ENCODE measurements around the gene RNU11. TPM values are rescaled to one million over a fixed set of nuclear protein-coding genes. Genes with fewer than 3 reads are reported as not detected.

Gene RNU11
- total RNA-seq, 1 experiment from 2014 or later: not detected

DNA sequence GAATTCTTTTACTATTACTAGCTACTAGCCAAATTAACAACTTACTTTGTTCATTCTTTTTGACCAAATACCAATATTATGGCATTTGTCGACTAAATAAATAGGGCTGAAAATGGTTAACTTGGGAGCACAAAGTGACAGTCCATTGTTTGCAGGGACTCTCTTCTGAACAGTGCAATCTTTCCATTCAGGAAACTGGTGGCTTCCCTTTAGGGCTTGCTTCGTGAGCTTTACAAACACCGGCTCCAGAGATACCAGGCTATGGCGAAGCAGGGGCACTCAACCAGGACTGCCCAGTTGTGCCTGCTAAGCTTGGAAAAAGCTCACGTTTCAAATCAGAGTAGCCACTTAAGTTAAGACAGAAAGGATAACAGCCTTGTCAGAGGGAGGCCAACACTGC is 44.0 kb upstream of the RNU11 start:
- Histone ChIP-seq H3K4me3 (ENCODE audit: low read depth, low read length, poor library complexity, severe bottlenecking) (no peak overlapping the region), H3K9me3 (ENCODE audit: low read depth, low read length, poor library complexity, severe bottlenecking) (no peaks in the 10 kb centered on the region), H3K4me1 (ENCODE audit: insufficient read depth, low read length, poor library complexity, severe bottlenecking) (peaks cover 6% of the 10 kb centered on the region), H3K27ac (ENCODE audit: low read depth, low read length, poor library complexity, severe bottlenecking) (no peak overlapping the region), H3K36me3 (ENCODE audit: insufficient read depth, low read length, poor library complexity, severe bottlenecking) (no peaks in the 10 kb centered on the region), H3K27me3 (replicated peaks; ENCODE audit: insufficient read depth, low read depth, low read length, poor library complexity) (no peaks in the 10 kb centered on the region)
- intact Hi-C loops (cut with micrococcal nuclease; ENCODE audit: unreplicated experiment): loop anchor here (5.0 kb wide), 1 partner anchor 192 kb away; no protein-coding TSS in a partner anchor
- no TSS peak for BruUV-seq (replicated peaks)
- no peak for TF ChIP-seq EZH2 (IDR thresholded peaks at IDR 0.05; ENCODE audit: borderline replicate concordance, low read depth, low read length, poor library complexity, severe bottlenecking)
- TF ChIP-seq, protein P1, sequence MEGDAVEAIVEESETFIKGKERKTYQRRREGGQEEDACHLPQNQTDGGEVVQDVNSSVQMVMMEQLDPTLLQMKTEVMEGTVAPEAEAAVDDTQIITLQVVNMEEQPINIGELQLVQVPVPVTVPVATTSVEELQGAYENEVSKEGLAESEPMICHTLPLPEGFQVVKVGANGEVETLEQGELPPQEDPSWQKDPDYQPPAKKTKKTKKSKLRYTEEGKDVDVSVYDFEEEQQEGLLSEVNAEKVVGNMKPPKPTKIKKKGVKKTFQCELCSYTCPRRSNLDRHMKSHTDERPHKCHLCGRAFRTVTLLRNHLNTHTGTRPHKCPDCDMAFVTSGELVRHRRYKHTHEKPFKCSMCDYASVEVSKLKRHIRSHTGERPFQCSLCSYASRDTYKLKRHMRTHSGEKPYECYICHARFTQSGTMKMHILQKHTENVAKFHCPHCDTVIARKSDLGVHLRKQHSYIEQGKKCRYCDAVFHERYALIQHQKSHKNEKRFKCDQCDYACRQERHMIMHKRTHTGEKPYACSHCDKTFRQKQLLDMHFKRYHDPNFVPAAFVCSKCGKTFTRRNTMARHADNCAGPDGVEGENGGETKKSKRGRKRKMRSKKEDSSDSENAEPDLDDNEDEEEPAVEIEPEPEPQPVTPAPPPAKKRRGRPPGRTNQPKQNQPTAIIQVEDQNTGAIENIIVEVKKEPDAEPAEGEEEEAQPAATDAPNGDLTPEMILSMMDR (conservative IDR thresholded peaks at IDR 0.05; ENCODE audit: low read depth, low read length): no peak
- DNase-seq (ENCODE audit: low spot score): no peak
- POLR2A ChIA-PET (ENCODE audit: low non-redundant PET): interaction anchor here (0.7 kb wide), 1 partner anchor 193 kb away, joined by 4 read pairs; no protein-coding TSS in a partner anchor
- CTCF ChIA-PET: interaction anchor here (0.6 to 0.7 kb wide), 2 partner anchors 42 to 224 kb away, joined by 3 read pairs; no protein-coding TSS in a partner anchor

DNA sequence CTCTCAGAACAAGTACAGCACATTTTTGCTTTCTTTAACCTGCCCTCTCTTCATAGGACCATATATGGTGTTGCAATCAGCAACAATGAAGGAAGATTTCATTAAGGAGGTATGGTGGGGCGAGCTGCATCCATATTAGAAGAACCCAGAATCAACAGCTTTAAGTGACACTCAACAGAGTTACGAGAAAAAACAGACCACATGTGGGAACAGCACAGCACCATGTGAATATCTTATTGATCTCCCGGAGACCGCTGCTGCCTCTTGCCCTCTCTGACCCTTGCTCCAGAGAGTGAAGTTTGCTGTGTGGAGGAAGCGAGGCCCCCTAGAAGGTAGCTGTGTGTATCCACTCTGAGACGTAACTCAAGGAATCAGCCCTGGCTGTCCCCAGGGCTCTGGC is 43.4 kb upstream of the RNU11 start:
- Histone ChIP-seq H3K36me3 (ENCODE audit: insufficient read depth, low read length, poor library complexity, severe bottlenecking) (no peaks in the 10 kb centered on the region), H3K4me1 (ENCODE audit: insufficient read depth, low read length, poor library complexity, severe bottlenecking) (peaks cover 6% of the 10 kb centered on the region), H3K27me3 (replicated peaks; ENCODE audit: insufficient read depth, low read depth, low read length, poor library complexity) (no peaks in the 10 kb centered on the region), H3K27ac (ENCODE audit: low read depth, low read length, poor library complexity, severe bottlenecking) (no peak overlapping the region), H3K9me3 (ENCODE audit: low read depth, low read length, poor library complexity, severe bottlenecking) (no peaks in the 10 kb centered on the region), H3K4me3 (ENCODE audit: low read depth, low read length, poor library complexity, severe bottlenecking) (no peak overlapping the region)
- no TSS peak for BruUV-seq (replicated peaks)
- TF ChIP-seq, protein P1 (conservative IDR thresholded peaks at IDR 0.05; ENCODE audit: low read depth, low read length): no peak
- no peak for TF ChIP-seq EZH2 (IDR thresholded peaks at IDR 0.05; ENCODE audit: borderline replicate concordance, low read depth, low read length, poor library complexity, severe bottlenecking)
- POLR2A ChIA-PET (ENCODE audit: low non-redundant PET): no interaction called here
- CTCF ChIA-PET: no interaction called here
- intact Hi-C loops (cut with micrococcal nuclease; ENCODE audit: unreplicated experiment): loop anchor here (5.0 kb wide), 1 partner anchor 193 kb away; no protein-coding TSS in a partner anchor
- DNase-seq (ENCODE audit: low spot score): no peak

DNA sequence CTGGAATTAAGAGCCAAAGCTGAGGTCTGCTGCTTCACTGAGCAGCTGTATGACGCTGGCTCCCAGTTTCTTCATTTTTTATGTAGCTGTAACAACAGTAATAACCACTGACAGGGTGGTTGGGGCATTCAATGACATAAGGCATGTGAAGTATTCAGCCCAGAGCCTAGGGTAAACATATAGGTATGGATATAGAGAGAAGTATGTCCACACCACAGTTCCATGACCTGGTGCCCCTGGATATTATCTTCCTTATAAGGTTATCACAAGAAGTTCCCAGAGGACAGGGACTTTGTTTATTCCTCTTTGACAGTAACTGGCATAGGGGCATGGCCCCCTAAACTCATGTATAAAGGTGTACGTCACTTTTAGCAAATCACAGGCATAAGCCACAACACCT is 41.6 kb upstream of the RNU11 start:
- no peak for TF ChIP-seq EZH2 (IDR thresholded peaks at IDR 0.05; ENCODE audit: borderline replicate concordance, low read depth, low read length, poor library complexity, severe bottlenecking)
- TF ChIP-seq, protein P1 (conservative IDR thresholded peaks at IDR 0.05; ENCODE audit: low read depth, low read length): no peak
- Histone ChIP-seq H3K9me3 (ENCODE audit: low read depth, low read length, poor library complexity, severe bottlenecking) (no peaks in the 10 kb centered on the region), H3K4me3 (ENCODE audit: low read depth, low read length, poor library complexity, severe bottlenecking) (no peak overlapping the region), H3K27ac (ENCODE audit: low read depth, low read length, poor library complexity, severe bottlenecking) (no peak overlapping the region), H3K27me3 (replicated peaks; ENCODE audit: insufficient read depth, low read depth, low read length, poor library complexity) (no peaks in the 10 kb centered on the region), H3K4me1 (ENCODE audit: insufficient read depth, low read length, poor library complexity, severe bottlenecking) (peaks cover 6% of the 10 kb centered on the region), H3K36me3 (ENCODE audit: insufficient read depth, low read length, poor library complexity, severe bottlenecking) (peaks cover 3% of the 10 kb centered on the region)
- ChIA-PET CTCF (no interaction called here), POLR2A (ENCODE audit: low non-redundant PET) (interaction anchor here (0.7 kb wide), 1 partner anchor 40 kb away, joined by 3 read pairs; no protein-coding TSS in a partner anchor)
- no peak for DNase-seq (ENCODE audit: low spot score)
- intact Hi-C loops (cut with micrococcal nuclease; ENCODE audit: unreplicated experiment): no loop called here
- BruUV-seq (replicated peaks): no TSS peak

Measured in A673 (cell line).